GM23338 (cell line): Measurements from ENCODE around the gene PIEZO2. TPM values are rescaled to one million over a fixed set of nuclear protein-coding genes. Genes with fewer than 3 reads are reported as not detected.

Experiments used
- ATAC-seq: fragments of 200-7000 bp; cut with Tn5 transposase; 3 replicates; pipeline ENCODE4 v1.9.1; 2020
- DNase-seq: peaks from one replicate; pipeline ENCODE4 v3.0.0-alpha.2; 2015; ENCODE audit warnings: low spot score
- H2AFZ ChIP-seq: fragments of 200-600 bp; sonication (generic); 2 replicates; pipeline ENCODE4 v1.8.0; 2016; ENCODE audit warnings: antibody characterized with exemption, mild to moderate bottlenecking, moderate library complexity
- H3F3A ChIP-seq: fragments of 200-600 bp; sonication (generic); replicated peaks from 2 replicates; pipeline ENCODE4 v1.8.0; 2017; ENCODE audit warnings: antibody characterized with exemption, mixed run types, low read depth
- H3K27ac ChIP-seq: fragments of 200-600 bp; sonication (generic); 2 replicates; pipeline ENCODE4 v1.6.1; 2016; ENCODE audit warnings: low read depth
- H3K27me3 ChIP-seq: fragments of 200-600 bp; sonication (generic); 2 replicates; pipeline ENCODE4 v1.8.0; 2016; ENCODE audit warnings: mild to moderate bottlenecking, mixed run types, moderate library complexity; ENCODE audit not compliant: insufficient read depth
- H3K36me3 ChIP-seq: fragments of 200-600 bp; sonication (generic); 2 replicates; pipeline ENCODE4 v1.8.0; 2016; ENCODE audit warnings: mild to moderate bottlenecking; ENCODE audit not compliant: insufficient read depth
- H3K4me1 ChIP-seq: fragments of 200-600 bp; sonication (generic); 2 replicates; pipeline ENCODE4 v1.8.0; 2016; ENCODE audit warnings: mild to moderate bottlenecking, moderate library complexity; ENCODE audit not compliant: insufficient read depth
- H3K4me2 ChIP-seq: fragments of 200-600 bp; sonication (generic); 2 replicates; pipeline ENCODE4 v1.7.1; 2017; ENCODE audit warnings: mixed run types
- H3K4me3 ChIP-seq: fragments of 200-600 bp; sonication (generic); 2 replicates; pipeline ENCODE4 v1.6.1; 2016; ENCODE audit warnings: mixed run types
- H3K79me2 ChIP-seq: fragments of 200-600 bp; sonication (generic); replicated peaks from 2 replicates; pipeline ENCODE4 v1.8.0; 2017; ENCODE audit warnings: mild to moderate bottlenecking; ENCODE audit not compliant: insufficient read depth
- H3K9me2 ChIP-seq: fragments of 200-600 bp; sonication (generic); 2 replicates; pipeline ENCODE4 v1.8.0; 2017; ENCODE audit not compliant: insufficient read depth
- H4K20me1 ChIP-seq: fragments of 200-600 bp; sonication (generic); replicated peaks from 2 replicates; pipeline ENCODE4 v1.8.0; 2017; ENCODE audit warnings: mild to moderate bottlenecking; ENCODE audit not compliant: insufficient read depth
- H3K27ac Mint-ChIP-seq: 2 replicates; pipeline ENCODE4 v1.8.0; 2020; ENCODE audit warnings: inconsistent platforms, mild to moderate bottlenecking, moderate library complexity, mixed read lengths
- H3K27me3 Mint-ChIP-seq: 3 replicates; pipeline ENCODE4 v1.8.0; 2022; ENCODE audit warnings: low read depth, mild to moderate bottlenecking, moderate library complexity, mixed read lengths, inconsistent platforms; ENCODE audit not compliant: insufficient read depth, poor library complexity
- H3K36me3 Mint-ChIP-seq: 3 replicates; pipeline ENCODE4 v1.8.0; 2021; ENCODE audit warnings: low read depth, mild to moderate bottlenecking, inconsistent platforms, moderate library complexity, mixed read lengths
- H3K4me1 Mint-ChIP-seq: 3 replicates; pipeline ENCODE4 v1.8.0; 2020; ENCODE audit warnings: mild to moderate bottlenecking, inconsistent platforms, mixed read lengths
- H3K4me3 Mint-ChIP-seq: 3 replicates; pipeline ENCODE4 v1.8.0; 2021; ENCODE audit warnings: moderate library complexity, mild to moderate bottlenecking, inconsistent platforms, mixed read lengths
- H3K9me3 Mint-ChIP-seq: 3 replicates; pipeline ENCODE4 v1.8.0; 2020; ENCODE audit warnings: moderate library complexity, mild to moderate bottlenecking, inconsistent platforms, mixed read lengths
- CREB1 ChIP-seq: fragments of 250-450 bp; sonication (Bioruptor Pico); IDR thresholded peaks from 2 replicates; pipeline ENCODE4 v1.5.0; 2020; ENCODE audit warnings: low read depth, mild to moderate bottlenecking, moderate library complexity
- CTCF ChIP-seq, 2 experiments: fragments of 200-600 bp in 1 of 2; sonication (generic) in 1 of 2; conservative IDR thresholded peaks; 2 replicates each; pipeline versions ENCODE4 v1.5.1 to v1.6.1; 2016 to 2017; ENCODE audit warnings: antibody characterized with exemption in 2 of 2, low read depth in 2 of 2, mild to moderate bottlenecking in 2 of 2, moderate library complexity in 1 of 2
- ETS1 ChIP-seq: IDR thresholded peaks from 2 replicates; pipeline ENCODE4 v1.6.1; 2016; ENCODE audit warnings: antibody characterized with exemption
- EZH2 ChIP-seq: fragments of 200-600 bp; sonication (generic); IDR thresholded peaks from one replicate; pipeline ENCODE4 v1.8.0; 2017; ENCODE audit warnings: antibody characterized with exemption, mild to moderate bottlenecking, low read depth; ENCODE audit not compliant: unreplicated experiment
- EZH2phosphoT487 ChIP-seq: fragments of 200-600 bp; sonication (generic); IDR thresholded peaks from one replicate; pipeline ENCODE4 v1.8.1; 2018; ENCODE audit warnings: antibody characterized with exemption; ENCODE audit not compliant: unreplicated experiment
- JUNB ChIP-seq: IDR thresholded peaks from one replicate; pipeline ENCODE4 v1.6.1; 2016; ENCODE audit warnings: antibody characterized with exemption; ENCODE audit not compliant: unreplicated experiment
- NANOG ChIP-seq: IDR thresholded peaks from 2 replicates; pipeline ENCODE4 v1.6.1; 2016; ENCODE audit warnings: antibody characterized with exemption, borderline replicate concordance
- POLR2AphosphoS5 ChIP-seq: IDR thresholded peaks from 2 replicates; pipeline ENCODE4 v1.6.1; 2016; ENCODE audit warnings: antibody characterized with exemption, low read depth
- REST ChIP-seq: IDR thresholded peaks from one replicate; pipeline ENCODE4 v1.6.1; 2018; ENCODE audit warnings: antibody characterized with exemption; ENCODE audit not compliant: unreplicated experiment
- STAT1 ChIP-seq: IDR thresholded peaks from one replicate; pipeline ENCODE4 v1.6.1; 2016; ENCODE audit warnings: antibody characterized with exemption; ENCODE audit not compliant: unreplicated experiment
- ZNF114 ChIP-seq: fragments of 250-450 bp; sonication (Bioruptor Pico); IDR thresholded peaks from 2 replicates; pipeline ENCODE4 v1.5.0; 2020; ENCODE audit warnings: mild to moderate bottlenecking, moderate library complexity
- ZNF331 ChIP-seq: fragments of 250-450 bp; sonication (Bioruptor Pico); IDR thresholded peaks from 2 replicates; pipeline ENCODE4 v1.5.0; 2020; ENCODE audit warnings: low read depth, mild to moderate bottlenecking, moderate library complexity
- polyA plus RNA-seq: library from polyadenylated mRNA; unstranded; fragments of >200 nt; fragmentation: Nextera tagmentation; extraction: Ambion mirVana; gene quantifications from 2 replicates; pipeline ENCODE4 v1.2.1, GENCODE V29; 2016
- total RNA-seq: library from RNA; depleted of rRNA; stranded (reverse); fragments of >200 nt; shearing (Covaris generic); gene quantifications from 2 replicates; pipeline ENCODE4 v1.2.3, GENCODE V29; 2014
- TF ChIP-seq, protein P1 (sequence below): fragments of 250-450 bp; sonication (Bioruptor Pico); IDR thresholded peaks from 2 replicates; pipeline ENCODE4 v1.5.0; 2020; ENCODE audit warnings: mild to moderate bottlenecking, moderate library complexity

PIEZO2 gene
- total and polyA plus RNA-seq, 2 experiments from 2014 or later = 4.8 to 8.2 TPM

- Mint-ChIP-seq H3K4me1 (peaks cover 9% of the 10 kb centered on the region), H3K36me3 (peaks cover 7% of the 10 kb centered on the region; the same call in 1 of the 3 replicates), H3K9me3 (no peaks in the 10 kb centered on the region), H3K27me3 (peaks cover 2% of the 10 kb centered on the region), H3K4me3 (no peak overlapping the region), H3K27ac (no peak overlapping the region)
- no peaks in the 10 kb centered on the region; the same call in 1 of the 2 replicates for H3K9me2 ChIP-seq
- H3K79me2 ChIP-seq = no peaks in the 10 kb centered on the region
- no peaks in the 10 kb centered on the region for H3K36me3 ChIP-seq
- no peaks in the 10 kb centered on the region for H4K20me1 ChIP-seq
- no peak overlapping the region for H3K27ac ChIP-seq
- no peaks in the 10 kb centered on the region for H3K4me1 ChIP-seq
- ATAC-seq (no peak), DNase-seq (no peak)
- no peaks in the 10 kb centered on the region for H3F3A ChIP-seq
- no peak overlapping the region for H3K4me3 ChIP-seq
- no peak for TF ChIP-seq ZNF331 (CRISPR knock-in tag)
- TF ChIP-seq STAT1 = no peak
- TF ChIP-seq CTCF (conservative IDR thresholded peaks at IDR 0.05; ENCODE audit: low read depth in 2 of 2) = no peak
- no peak for TF ChIP-seq JUNB
- TF ChIP-seq EZH2 = no peak
- no peak for TF ChIP-seq NANOG
- no peak for TF ChIP-seq ETS1
- TF ChIP-seq, protein P1, sequence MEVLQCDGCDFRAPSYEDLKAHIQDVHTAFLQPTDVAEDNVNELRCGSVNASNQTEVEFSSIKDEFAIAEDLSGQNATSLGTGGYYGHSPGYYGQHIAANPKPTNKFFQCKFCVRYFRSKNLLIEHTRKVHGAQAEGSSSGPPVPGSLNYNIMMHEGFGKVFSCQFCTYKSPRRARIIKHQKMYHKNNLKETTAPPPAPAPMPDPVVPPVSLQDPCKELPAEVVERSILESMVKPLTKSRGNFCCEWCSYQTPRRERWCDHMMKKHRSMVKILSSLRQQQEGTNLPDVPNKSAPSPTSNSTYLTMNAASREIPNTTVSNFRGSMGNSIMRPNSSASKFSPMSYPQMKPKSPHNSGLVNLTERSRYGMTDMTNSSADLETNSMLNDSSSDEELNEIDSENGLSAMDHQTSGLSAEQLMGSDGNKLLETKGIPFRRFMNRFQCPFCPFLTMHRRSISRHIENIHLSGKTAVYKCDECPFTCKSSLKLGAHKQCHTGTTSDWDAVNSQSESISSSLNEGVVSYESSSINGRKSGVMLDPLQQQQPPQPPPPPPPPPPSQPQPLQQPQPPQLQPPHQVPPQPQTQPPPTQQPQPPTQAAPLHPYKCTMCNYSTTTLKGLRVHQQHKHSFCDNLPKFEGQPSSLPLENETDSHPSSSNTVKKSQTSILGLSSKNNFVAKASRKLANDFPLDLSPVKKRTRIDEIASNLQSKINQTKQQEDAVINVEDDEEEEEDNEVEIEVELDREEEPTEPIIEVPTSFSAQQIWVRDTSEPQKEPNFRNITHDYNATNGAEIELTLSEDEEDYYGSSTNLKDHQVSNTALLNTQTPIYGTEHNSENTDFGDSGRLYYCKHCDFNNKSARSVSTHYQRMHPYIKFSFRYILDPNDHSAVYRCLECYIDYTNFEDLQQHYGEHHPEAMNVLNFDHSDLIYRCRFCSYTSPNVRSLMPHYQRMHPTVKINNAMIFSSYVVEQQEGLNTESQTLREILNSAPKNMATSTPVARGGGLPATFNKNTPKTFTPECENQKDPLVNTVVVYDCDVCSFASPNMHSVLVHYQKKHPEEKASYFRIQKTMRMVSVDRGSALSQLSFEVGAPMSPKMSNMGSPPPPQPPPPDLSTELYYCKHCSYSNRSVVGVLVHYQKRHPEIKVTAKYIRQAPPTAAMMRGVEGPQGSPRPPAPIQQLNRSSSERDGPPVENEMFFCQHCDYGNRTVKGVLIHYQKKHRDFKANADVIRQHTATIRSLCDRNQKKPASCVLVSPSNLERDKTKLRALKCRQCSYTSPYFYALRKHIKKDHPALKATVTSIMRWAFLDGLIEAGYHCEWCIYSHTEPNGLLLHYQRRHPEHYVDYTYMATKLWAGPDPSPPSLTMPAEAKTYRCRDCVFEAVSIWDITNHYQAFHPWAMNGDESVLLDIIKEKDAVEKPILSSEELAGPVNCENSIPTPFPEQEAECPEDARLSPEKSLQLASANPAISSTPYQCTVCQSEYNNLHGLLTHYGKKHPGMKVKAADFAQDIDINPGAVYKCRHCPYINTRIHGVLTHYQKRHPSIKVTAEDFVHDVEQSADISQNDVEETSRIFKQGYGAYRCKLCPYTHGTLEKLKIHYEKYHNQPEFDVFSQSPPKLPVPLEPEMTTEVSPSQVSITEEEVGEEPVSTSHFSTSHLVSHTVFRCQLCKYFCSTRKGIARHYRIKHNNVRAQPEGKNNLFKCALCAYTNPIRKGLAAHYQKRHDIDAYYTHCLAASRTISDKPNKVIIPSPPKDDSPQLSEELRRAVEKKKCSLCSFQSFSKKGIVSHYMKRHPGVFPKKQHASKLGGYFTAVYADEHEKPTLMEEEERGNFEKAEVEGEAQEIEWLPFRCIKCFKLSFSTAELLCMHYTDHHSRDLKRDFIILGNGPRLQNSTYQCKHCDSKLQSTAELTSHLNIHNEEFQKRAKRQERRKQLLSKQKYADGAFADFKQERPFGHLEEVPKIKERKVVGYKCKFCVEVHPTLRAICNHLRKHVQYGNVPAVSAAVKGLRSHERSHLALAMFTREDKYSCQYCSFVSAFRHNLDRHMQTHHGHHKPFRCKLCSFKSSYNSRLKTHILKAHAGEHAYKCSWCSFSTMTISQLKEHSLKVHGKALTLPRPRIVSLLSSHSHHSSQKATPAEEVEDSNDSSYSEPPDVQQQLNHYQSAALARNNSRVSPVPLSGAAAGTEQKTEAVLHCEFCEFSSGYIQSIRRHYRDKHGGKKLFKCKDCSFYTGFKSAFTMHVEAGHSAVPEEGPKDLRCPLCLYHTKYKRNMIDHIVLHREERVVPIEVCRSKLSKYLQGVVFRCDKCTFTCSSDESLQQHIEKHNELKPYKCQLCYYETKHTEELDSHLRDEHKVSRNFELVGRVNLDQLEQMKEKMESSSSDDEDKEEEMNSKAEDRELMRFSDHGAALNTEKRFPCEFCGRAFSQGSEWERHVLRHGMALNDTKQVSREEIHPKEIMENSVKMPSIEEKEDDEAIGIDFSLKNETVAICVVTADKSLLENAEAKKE (CRISPR knock-in tag) = no peak
- no peak for TF ChIP-seq ZNF114 (CRISPR knock-in tag)
- no peak for TF ChIP-seq EZH2phosphoT487
- no peak for TF ChIP-seq CREB1
- no peak for TF ChIP-seq REST
- TF ChIP-seq POLR2AphosphoS5 = no peak
- H2AFZ ChIP-seq = no peak overlapping the region
- no peak overlapping the region for H3K4me2 ChIP-seq
- H3K27me3 ChIP-seq = no peaks in the 10 kb centered on the region
Measured at GRCh38 chr18:10863026-10863425, 286.3 kb downstream of the PIEZO2 start.
